NT2/D1 (cell line): ENCODE measurements around the gene CHRM2.

ENCODE experiments used
- DNase-seq: peaks from one replicate; pipeline ENCODE4 v3.0.0-alpha.2; 2011; ENCODE audit warnings: low read depth, low spot score
- H3K27me3 ChIP-seq: 2 replicates; pipeline ENCODE4 v1.6.0; 2011; ENCODE audit warnings: mild to moderate bottlenecking; ENCODE audit not compliant: insufficient read length, insufficient read depth
- H3K36me3 ChIP-seq: 2 replicates; pipeline ENCODE4 v1.6.1; 2011; ENCODE audit warnings: mild to moderate bottlenecking, low read length, mixed read lengths; ENCODE audit not compliant: insufficient read depth, insufficient read length
- H3K4me1 ChIP-seq: 2 replicates; pipeline ENCODE4 v1.5.1; 2011; ENCODE audit not compliant: insufficient read depth, insufficient read length
- H3K4me3 ChIP-seq: 2 replicates; pipeline ENCODE4 v1.5.1; 2011; ENCODE audit warnings: low read depth; ENCODE audit not compliant: insufficient read length
- H3K9ac ChIP-seq: 2 replicates; pipeline ENCODE4 v1.6.0; 2011; ENCODE audit warnings: low read depth; ENCODE audit not compliant: insufficient read length
- H3K9me3 ChIP-seq: 2 replicates; pipeline ENCODE4 v1.5.1; 2011; ENCODE audit warnings: mild to moderate bottlenecking, low read length; ENCODE audit not compliant: insufficient read depth
- SUZ12 ChIP-seq: IDR thresholded peaks from 2 replicates; pipeline ENCODE4 v1.6.1; 2011; ENCODE audit not compliant: insufficient read length, insufficient read depth; ENCODE audit errors: extremely low read depth
- YY1 ChIP-seq: IDR thresholded peaks from 2 replicates; pipeline ENCODE4 v1.6.1; 2011; ENCODE audit not compliant: insufficient read length, insufficient read depth
- ZNF274 ChIP-seq: IDR thresholded peaks from 2 replicates; pipeline ENCODE4 v1.6.1; 2011; ENCODE audit warnings: mild to moderate bottlenecking, low read depth, low read length

Gene CHRM2

GRCh38 chr7:136923111-136923667 is 54.7 kb downstream of the CHRM2 start:
- no peak for DNase-seq
- H3K9me3 ChIP-seq, result no peaks in the 10 kb centered on the region
- H3K9ac ChIP-seq, result no peak overlapping the region

GRCh38 chr7:136925044-136925443 is 56.6 kb downstream of the CHRM2 start:
- TF ChIP-seq SUZ12 (no peak), ZNF274 (no peak), YY1 (no peak)
- DNase-seq, result no peak
- H3K27me3 ChIP-seq, result no peaks in the 10 kb centered on the region

More at GRCh38 chr7:136923111-136923667, 54.7 kb downstream of the CHRM2 start:
- Histone ChIP-seq H3K4me1 (no peaks in the 10 kb centered on the region), H3K36me3 (no peaks in the 10 kb centered on the region), H3K27me3 (no peaks in the 10 kb centered on the region), H3K4me3 (no peak overlapping the region)
- TF ChIP-seq YY1, result no peak
- no peak for TF ChIP-seq ZNF274

GRCh38 chr7:136925556-136925955 is 57.1 kb downstream of the CHRM2 start:
- no peaks in the 10 kb centered on the region for H3K9me3 ChIP-seq
- H3K4me1 ChIP-seq, result no peaks in the 10 kb centered on the region
- no peak for DNase-seq
- no peaks in the 10 kb centered on the region for H3K27me3 ChIP-seq
- TF ChIP-seq YY1, result no peak
- TF ChIP-seq SUZ12, result no peak
- TF ChIP-seq ZNF274, result no peak
- H3K36me3 ChIP-seq, result no peaks in the 10 kb centered on the region
- H3K9ac ChIP-seq, result no peak overlapping the region
- no peak overlapping the region for H3K4me3 ChIP-seq

More at GRCh38 chr7:136925044-136925443, 56.6 kb downstream of the CHRM2 start:
- Histone ChIP-seq H3K4me1 (no peaks in the 10 kb centered on the region), H3K36me3 (no peaks in the 10 kb centered on the region), H3K9me3 (no peaks in the 10 kb centered on the region), H3K9ac (no peak overlapping the region), H3K4me3 (no peak overlapping the region)

- Histone ChIP-seq H3K9ac (no peak overlapping the region), H3K4me1 (no peaks in the 10 kb centered on the region), H3K9me3 (no peaks in the 10 kb centered on the region), H3K4me3 (no peak overlapping the region), H3K27me3 (no peaks in the 10 kb centered on the region), H3K36me3 (no peaks in the 10 kb centered on the region)
- TF ChIP-seq YY1 (no peak), ZNF274 (no peak), SUZ12 (no peak)
- no peak for DNase-seq
Observed at GRCh38 chr7:136931169-136931867, 62.9 kb downstream of the CHRM2 start.

- H3K4me3 ChIP-seq, result no peak overlapping the region
- no peaks in the 10 kb centered on the region for H3K4me1 ChIP-seq
- no peaks in the 10 kb centered on the region for H3K36me3 ChIP-seq
- DNase-seq, result no peak
- no peak overlapping the region for H3K9ac ChIP-seq
- H3K9me3 ChIP-seq, result no peaks in the 10 kb centered on the region
- no peaks in the 10 kb centered on the region for H3K27me3 ChIP-seq
- no peak for TF ChIP-seq ZNF274
- no peak for TF ChIP-seq YY1
- TF ChIP-seq SUZ12, result no peak
Observed at GRCh38 chr7:136937436-136937835, 69.0 kb downstream of the CHRM2 start.

GRCh38 chr7:136938476-136938875 is 70.0 kb downstream of the CHRM2 start:
- Histone ChIP-seq H3K4me1 (no peaks in the 10 kb centered on the region), H3K4me3 (no peak overlapping the region), H3K36me3 (no peaks in the 10 kb centered on the region), H3K9me3 (no peaks in the 10 kb centered on the region), H3K9ac (no peak overlapping the region), H3K27me3 (no peaks in the 10 kb centered on the region)
- no peak for DNase-seq
- TF ChIP-seq ZNF274 (no peak), SUZ12 (no peak), YY1 (no peak)

- Histone ChIP-seq H3K4me3 (no peak overlapping the region), H3K4me1 (no peaks in the 10 kb centered on the region), H3K27me3 (no peaks in the 10 kb centered on the region), H3K36me3 (no peaks in the 10 kb centered on the region), H3K9ac (no peak overlapping the region), H3K9me3 (no peaks in the 10 kb centered on the region)
- TF ChIP-seq YY1 (no peak), SUZ12 (no peak), ZNF274 (no peak)
- no peak for DNase-seq
Observed at GRCh38 chr7:136940122-136940521, 71.7 kb downstream of the CHRM2 start.
